Measurements from ENCODE around the gene DHX38. TPM values are rescaled to one million over a fixed set of nuclear protein-coding genes. Genes with fewer than 3 reads are reported as not detected.

Gene DHX38
- total and polyA plus RNA-seq, 4 donors = 13.9 to 40.9 (median 22.7) TPM

GRCh38 chr16:72110662-72111615 lies 17.3 kb downstream of the DHX38 start:
- Histone ChIP-seq H3K4me3 (ENCODE audit: low read depth in 1 of 3, low read length in 3 of 3) (no peak overlapping the region), H3K36me3 (ENCODE audit: control insufficient read depth in 4 of 4, insufficient read depth in 3 of 4, low read depth in 1 of 4, low read length in 3 of 4) (peaks cover 24 to 78% (median 62%) of the 10 kb centered on the region in 4 donors), H3K27me3 (ENCODE audit: control insufficient read depth in 4 of 4, insufficient read depth in 4 of 4, low read length in 3 of 4) (no peaks in the 10 kb centered on the region), H3K9me3 (ENCODE audit: control insufficient read depth in 4 of 4, low read length in 3 of 4) (no peaks in the 10 kb centered on the region), H3K27ac (ENCODE audit: low read depth in 1 of 2, low read length in 2 of 2) (no peak overlapping the region), H3K4me1 (ENCODE audit: control insufficient read depth in 4 of 4, insufficient read depth in 4 of 4, low read length in 3 of 4) (no peaks in the 10 kb centered on the region), H3K9ac (ENCODE audit: low read depth in 1 of 2, low read length in 2 of 2) (no peak overlapping the region)
- 98% methylated on average over 23 of the region's 23 CpGs for WGBS
- no peak for TF ChIP-seq FOXA1 (IDR thresholded peaks at IDR 0.05)
- no peak for TF ChIP-seq RXRA (IDR thresholded peaks at IDR 0.05)
- no peak for TF ChIP-seq YY1 (IDR thresholded peaks at IDR 0.05)
- no peak for TF ChIP-seq JUND (IDR thresholded peaks at IDR 0.05)
- TF ChIP-seq EGR1 (IDR thresholded peaks at IDR 0.05; ENCODE audit: low read depth in 2 of 2) = no peak
- no peak for TF ChIP-seq ATF3 (IDR thresholded peaks at IDR 0.05)
- TF ChIP-seq ZBTB33 (IDR thresholded peaks at IDR 0.05) = no peak
- no peak for TF ChIP-seq GABPA (IDR thresholded peaks at IDR 0.05 in 1 of 2, conservative IDR thresholded peaks at IDR 0.05 in 1 of 2)
- no peak for TF ChIP-seq TAF1 (conservative IDR thresholded peaks at IDR 0.05)
- TF ChIP-seq NR2F2 (IDR thresholded peaks at IDR 0.05) = no peak
- no peak for TF ChIP-seq SP1 (IDR thresholded peaks at IDR 0.05)
- TF ChIP-seq RAD21 (IDR thresholded peaks at IDR 0.05) = no peak
- TF ChIP-seq, protein P1, sequence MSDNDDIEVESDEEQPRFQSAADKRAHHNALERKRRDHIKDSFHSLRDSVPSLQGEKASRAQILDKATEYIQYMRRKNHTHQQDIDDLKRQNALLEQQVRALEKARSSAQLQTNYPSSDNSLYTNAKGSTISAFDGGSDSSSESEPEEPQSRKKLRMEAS (IDR thresholded peaks at IDR 0.05) = no peak
- no peak for DNase-seq (ENCODE audit: low spot score)

DNA sequence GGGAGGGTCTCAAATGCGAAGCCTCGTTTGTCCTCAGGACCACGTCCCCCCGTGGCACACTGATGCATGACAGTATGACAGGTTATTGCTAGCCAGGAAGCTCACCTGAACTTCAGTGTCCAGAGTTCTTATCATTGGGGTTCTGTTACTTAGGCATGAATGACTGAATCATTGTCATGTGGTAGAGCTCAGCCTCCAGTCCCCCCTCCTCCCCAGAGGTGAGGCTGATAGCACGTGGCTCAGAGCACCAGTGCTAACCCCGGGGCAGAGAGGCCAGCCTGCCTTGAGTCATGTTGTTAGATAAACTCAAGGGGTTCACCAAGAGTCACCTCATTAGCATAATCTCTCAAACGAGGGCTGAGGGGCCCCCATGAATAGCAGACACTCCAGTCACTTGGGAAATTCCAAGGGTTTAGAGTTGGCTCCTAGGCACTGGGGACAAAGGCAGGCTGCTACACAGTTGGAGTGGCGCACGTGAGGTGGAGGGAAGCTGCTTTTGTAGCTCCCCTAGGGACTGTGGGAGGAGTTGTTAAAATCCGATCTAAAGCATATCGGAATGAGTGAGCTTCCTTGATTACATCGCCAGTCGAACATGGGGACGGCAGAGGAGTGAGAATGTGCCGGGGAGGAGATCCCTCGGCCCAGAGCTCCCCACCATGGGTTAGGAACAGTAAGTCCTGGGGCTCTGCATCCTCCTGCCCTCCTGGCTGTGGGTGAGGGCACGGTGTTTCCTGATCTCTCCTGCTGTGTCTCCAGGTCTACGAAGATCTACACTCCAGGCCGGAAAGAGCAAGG lies 18.2 kb downstream of the DHX38 start:
- H3K9me3 ChIP-seq (ENCODE audit: control insufficient read depth in 4 of 4, low read length in 3 of 4) = no peaks in the 10 kb centered on the region
- no peak overlapping the region for H3K9ac ChIP-seq (ENCODE audit: low read depth in 1 of 2, low read length in 2 of 2)
- no peaks in the 10 kb centered on the region for H3K4me1 ChIP-seq (ENCODE audit: control insufficient read depth in 4 of 4, insufficient read depth in 4 of 4, low read length in 3 of 4)
- 92% methylated on average over 19 of the region's 19 CpGs for WGBS
- H3K27ac ChIP-seq (ENCODE audit: low read depth in 1 of 2, low read length in 2 of 2) = no peak overlapping the region
- H3K36me3 ChIP-seq (ENCODE audit: control insufficient read depth in 4 of 4, insufficient read depth in 3 of 4, low read depth in 1 of 4, low read length in 3 of 4) = peaks cover 24 to 69% (median 55%) of the 10 kb centered on the region in 4 donors
- H3K4me3 ChIP-seq (ENCODE audit: low read depth in 1 of 3, low read length in 3 of 3) = no peak overlapping the region
- TF ChIP-seq ATF3 (IDR thresholded peaks at IDR 0.05) = no peak
- TF ChIP-seq, protein P2, sequence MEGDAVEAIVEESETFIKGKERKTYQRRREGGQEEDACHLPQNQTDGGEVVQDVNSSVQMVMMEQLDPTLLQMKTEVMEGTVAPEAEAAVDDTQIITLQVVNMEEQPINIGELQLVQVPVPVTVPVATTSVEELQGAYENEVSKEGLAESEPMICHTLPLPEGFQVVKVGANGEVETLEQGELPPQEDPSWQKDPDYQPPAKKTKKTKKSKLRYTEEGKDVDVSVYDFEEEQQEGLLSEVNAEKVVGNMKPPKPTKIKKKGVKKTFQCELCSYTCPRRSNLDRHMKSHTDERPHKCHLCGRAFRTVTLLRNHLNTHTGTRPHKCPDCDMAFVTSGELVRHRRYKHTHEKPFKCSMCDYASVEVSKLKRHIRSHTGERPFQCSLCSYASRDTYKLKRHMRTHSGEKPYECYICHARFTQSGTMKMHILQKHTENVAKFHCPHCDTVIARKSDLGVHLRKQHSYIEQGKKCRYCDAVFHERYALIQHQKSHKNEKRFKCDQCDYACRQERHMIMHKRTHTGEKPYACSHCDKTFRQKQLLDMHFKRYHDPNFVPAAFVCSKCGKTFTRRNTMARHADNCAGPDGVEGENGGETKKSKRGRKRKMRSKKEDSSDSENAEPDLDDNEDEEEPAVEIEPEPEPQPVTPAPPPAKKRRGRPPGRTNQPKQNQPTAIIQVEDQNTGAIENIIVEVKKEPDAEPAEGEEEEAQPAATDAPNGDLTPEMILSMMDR (IDR thresholded peaks at IDR 0.05; ENCODE audit: low read depth, low read length, missing input control) = no peak
- TF ChIP-seq, protein P3, sequence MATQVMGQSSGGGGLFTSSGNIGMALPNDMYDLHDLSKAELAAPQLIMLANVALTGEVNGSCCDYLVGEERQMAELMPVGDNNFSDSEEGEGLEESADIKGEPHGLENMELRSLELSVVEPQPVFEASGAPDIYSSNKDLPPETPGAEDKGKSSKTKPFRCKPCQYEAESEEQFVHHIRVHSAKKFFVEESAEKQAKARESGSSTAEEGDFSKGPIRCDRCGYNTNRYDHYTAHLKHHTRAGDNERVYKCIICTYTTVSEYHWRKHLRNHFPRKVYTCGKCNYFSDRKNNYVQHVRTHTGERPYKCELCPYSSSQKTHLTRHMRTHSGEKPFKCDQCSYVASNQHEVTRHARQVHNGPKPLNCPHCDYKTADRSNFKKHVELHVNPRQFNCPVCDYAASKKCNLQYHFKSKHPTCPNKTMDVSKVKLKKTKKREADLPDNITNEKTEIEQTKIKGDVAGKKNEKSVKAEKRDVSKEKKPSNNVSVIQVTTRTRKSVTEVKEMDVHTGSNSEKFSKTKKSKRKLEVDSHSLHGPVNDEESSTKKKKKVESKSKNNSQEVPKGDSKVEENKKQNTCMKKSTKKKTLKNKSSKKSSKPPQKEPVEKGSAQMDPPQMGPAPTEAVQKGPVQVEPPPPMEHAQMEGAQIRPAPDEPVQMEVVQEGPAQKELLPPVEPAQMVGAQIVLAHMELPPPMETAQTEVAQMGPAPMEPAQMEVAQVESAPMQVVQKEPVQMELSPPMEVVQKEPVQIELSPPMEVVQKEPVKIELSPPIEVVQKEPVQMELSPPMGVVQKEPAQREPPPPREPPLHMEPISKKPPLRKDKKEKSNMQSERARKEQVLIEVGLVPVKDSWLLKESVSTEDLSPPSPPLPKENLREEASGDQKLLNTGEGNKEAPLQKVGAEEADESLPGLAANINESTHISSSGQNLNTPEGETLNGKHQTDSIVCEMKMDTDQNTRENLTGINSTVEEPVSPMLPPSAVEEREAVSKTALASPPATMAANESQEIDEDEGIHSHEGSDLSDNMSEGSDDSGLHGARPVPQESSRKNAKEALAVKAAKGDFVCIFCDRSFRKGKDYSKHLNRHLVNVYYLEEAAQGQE (IDR thresholded peaks at IDR 0.05) = no peak
- no peak for TF ChIP-seq FOXA1 (IDR thresholded peaks at IDR 0.05)
- TF ChIP-seq GABPA (IDR thresholded peaks at IDR 0.05 in 1 of 2, conservative IDR thresholded peaks at IDR 0.05 in 1 of 2) = no peak
- no peaks in the 10 kb centered on the region for H3K27me3 ChIP-seq (ENCODE audit: control insufficient read depth in 4 of 4, insufficient read depth in 4 of 4, low read length in 3 of 4)
- no peak for DNase-seq (ENCODE audit: low spot score)
